Prostate gland (tissue), 2 donors: ENCODE measurements around the gene CPEB1.

Experiments used
- POLR2A ChIP-seq: fragments of 450-650 bp; IDR thresholded peaks from one replicate; pipeline ENCODE4 v1.6.1; 2016; ENCODE audit warnings: antibody characterized with exemption, mild to moderate bottlenecking
- POLR2AphosphoS5 ChIP-seq: sonication (generic); formaldehyde crosslinking; IDR thresholded peaks from one replicate; pipeline ENCODE4 v1.6.1; 2017; ENCODE audit warnings: antibody characterized with exemption
- TF ChIP-seq, protein P1 (sequence below), 4 experiments: fragments of 200-600 bp in 2 of 4; fragments of 450-650 bp in 2 of 4; sonication (generic) in 2 of 4; IDR thresholded peaks; 1 replicate in 3 of 4; 2 replicates in 1 of 4; pipeline ENCODE4 v1.5.1; 2016 to 2019; ENCODE audit warnings: antibody characterized with exemption in 4 of 4, mild to moderate bottlenecking in 2 of 4, moderate library complexity in 2 of 4

DNA sequence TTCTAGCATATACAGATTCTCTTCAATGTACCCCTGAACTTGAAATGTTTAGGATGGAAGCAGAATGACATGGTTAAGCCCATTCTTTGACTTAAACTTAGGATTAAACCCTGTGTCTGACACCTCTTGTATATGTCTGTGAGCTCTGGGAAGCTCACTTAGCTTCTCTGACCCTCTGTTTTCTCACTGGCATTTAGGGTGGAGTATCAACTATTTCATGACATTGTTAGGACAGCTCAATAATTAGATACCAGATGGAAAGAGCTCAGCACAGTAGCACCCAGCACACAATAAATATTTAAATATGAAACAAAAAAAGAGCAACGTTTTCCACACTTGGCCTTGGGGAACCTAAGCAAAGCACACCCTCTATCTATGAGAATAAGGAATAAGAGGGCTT is 88.7 kb downstream of the CPEB1 start:
- TF ChIP-seq, protein P1, sequence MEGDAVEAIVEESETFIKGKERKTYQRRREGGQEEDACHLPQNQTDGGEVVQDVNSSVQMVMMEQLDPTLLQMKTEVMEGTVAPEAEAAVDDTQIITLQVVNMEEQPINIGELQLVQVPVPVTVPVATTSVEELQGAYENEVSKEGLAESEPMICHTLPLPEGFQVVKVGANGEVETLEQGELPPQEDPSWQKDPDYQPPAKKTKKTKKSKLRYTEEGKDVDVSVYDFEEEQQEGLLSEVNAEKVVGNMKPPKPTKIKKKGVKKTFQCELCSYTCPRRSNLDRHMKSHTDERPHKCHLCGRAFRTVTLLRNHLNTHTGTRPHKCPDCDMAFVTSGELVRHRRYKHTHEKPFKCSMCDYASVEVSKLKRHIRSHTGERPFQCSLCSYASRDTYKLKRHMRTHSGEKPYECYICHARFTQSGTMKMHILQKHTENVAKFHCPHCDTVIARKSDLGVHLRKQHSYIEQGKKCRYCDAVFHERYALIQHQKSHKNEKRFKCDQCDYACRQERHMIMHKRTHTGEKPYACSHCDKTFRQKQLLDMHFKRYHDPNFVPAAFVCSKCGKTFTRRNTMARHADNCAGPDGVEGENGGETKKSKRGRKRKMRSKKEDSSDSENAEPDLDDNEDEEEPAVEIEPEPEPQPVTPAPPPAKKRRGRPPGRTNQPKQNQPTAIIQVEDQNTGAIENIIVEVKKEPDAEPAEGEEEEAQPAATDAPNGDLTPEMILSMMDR (IDR thresholded peaks at IDR 0.05), result no peak
- TF ChIP-seq POLR2AphosphoS5 (no peak), POLR2A (no peak)
